ENCODE results near the gene ANKMY1.
A peak's percentile ranks its signal among the peaks of the same experiment; 100 is the strongest.

ANKMY1 gene

DNA sequence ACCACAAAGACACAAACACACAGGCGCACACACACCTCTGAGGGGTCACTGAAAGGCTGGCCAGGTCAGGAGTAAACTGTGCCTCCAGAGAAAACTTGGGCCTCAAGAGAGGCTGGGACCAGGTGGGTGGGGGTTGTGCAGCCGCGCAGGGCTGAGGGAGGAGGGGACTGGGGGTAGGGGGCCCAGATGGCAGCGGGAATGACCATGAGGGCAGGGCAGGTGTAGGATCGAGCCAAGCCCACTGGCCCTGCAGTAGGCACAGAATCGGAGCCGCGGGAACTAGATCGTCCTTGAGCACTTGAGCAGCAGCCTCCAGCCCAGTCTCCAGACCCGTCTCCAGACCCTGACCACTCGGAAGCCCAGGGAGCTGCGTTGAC, 36.8 kb downstream of the ANKMY1 start:
- DNase-seq (ENCODE audit: low spot score): no peak

DNA sequence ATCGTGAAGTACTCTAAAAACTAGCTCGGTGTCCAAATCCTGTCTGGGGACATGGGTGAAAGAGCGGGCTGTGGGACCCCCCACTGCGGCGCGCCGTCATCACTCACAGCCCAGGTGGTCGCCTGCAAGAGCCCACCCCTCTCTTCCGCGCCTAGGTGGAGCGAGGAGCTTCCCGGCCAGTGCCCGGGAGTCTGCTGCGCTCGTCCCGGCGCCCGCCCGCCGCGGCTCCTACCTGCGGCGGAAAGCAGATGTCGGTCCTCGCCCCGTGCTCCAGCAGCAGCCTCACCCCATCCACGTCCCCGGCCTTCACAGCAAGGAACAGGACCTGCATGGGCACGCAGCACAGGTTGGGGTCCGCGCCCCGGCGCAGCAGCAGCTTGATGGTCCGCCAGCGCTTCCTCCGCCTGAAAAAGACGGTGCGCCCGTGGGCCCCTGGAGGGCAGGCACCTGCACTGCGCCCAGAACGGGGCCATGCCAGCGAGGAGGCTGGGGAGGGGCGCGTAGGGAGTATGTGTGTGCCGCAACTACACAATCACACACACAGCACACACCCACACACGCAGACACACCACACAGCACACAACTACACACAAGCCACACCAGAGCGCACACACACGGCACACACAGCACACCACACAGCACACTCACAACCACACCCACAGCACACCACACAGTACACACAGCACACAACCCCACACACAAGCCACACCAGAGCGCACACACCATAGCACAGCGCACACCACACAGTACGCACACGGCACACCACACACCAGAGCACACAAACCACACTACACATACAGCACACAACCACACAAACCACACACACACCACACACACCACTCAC, 37.4 kb downstream of the ANKMY1 start:
- no peak for DNase-seq (ENCODE audit: low spot score)

DNA sequence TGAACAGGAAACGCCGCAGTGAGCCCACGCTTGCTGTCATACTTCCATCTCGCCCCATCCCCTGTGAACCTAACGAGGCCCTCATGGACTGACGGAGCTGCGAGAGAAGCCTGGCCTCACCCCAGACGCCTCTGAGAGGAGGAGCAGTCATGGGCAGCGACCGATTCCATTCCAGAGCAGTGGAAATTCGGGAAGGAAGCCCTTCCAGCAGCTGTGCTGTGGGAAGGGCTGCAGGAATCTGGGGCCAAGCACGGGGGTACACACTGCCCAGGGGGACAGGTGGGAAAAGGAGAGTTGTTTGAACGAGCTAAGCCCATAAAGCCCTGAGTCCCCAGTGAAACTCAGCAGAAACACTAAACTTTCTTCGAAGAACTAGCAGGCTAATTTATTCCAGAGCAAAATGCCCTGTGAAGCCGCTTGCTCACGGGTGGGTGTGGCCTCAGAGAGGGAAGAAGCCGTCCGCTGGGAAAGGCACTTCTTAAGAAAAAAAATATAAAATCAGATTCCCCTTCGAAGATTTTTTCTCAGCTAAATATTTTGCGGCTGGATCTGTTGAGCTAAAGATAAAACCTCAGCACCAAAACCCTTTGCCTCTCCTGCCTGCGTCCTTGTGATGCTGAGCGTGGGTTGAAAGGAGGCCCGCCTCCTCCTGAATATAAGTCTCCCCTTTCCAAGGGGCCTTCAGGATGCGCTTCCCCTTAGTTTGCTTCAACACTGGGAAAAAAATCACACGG, 38.2 kb downstream of the ANKMY1 start:
- no peak for DNase-seq (ENCODE audit: low spot score)

DNA sequence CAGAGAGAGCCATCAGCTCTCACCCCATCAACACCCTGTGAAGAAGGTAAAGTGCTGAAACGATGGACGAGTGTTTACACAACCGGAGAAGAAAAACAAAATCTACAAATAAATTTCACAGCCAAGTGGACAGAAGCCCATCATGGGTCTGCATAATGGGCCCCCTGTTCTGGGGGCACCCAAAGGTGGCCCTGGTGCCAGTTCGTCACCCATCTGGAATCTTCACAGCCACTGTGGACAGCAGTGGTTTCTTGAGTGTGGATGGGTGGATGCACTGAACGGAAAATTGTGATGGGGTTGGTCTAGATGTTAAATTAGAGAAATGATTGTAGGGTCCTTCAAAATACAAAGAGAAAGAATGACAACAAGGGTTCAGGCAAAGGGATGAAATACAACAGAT, 38.8 kb downstream of the ANKMY1 start:
- DNase-seq (ENCODE audit: low spot score): no peak

DNA sequence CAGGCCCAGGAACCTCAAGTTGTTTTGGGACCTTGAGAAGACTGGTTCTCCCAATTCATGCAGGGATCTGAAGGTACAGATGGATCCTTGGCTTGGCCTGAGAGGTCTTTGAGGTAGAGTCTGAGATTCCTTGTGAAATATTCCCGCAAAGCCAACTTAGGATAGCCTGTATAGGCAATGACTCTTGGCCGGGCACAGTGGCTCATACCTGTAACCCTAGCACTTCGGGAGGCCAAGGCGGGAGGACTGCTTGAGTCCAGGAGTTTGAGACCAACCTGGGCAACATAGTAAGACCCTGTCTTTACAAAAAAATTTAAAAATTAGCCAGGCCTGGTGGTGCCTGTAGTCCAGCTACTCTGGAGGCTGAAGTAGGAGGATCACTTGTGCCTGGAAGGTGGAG, 40.4 kb downstream of the ANKMY1 start:
- DNase-seq (ENCODE audit: low spot score): no peak

DNA sequence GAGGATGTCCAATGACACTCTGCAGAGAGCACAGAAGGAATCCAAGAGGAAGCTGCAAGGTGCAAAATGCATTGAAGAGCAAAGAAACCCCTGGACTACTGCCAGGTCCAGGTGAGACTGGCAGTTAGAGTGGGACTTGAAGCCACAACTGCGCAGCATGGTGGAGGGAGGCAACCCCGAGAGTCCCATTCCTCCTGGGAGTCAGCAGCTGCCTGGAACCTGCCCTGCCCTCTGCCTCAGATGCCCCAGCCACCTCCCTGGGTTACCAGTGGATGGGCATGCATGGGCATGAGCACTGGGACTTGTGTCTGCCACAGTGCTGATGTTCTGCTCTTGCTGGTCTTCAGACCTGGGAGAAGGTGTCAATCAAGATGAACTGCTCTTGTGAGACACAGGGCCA, 43.2 kb downstream of the ANKMY1 start:
- DNase-seq (ENCODE audit: low spot score): no peak

DNA sequence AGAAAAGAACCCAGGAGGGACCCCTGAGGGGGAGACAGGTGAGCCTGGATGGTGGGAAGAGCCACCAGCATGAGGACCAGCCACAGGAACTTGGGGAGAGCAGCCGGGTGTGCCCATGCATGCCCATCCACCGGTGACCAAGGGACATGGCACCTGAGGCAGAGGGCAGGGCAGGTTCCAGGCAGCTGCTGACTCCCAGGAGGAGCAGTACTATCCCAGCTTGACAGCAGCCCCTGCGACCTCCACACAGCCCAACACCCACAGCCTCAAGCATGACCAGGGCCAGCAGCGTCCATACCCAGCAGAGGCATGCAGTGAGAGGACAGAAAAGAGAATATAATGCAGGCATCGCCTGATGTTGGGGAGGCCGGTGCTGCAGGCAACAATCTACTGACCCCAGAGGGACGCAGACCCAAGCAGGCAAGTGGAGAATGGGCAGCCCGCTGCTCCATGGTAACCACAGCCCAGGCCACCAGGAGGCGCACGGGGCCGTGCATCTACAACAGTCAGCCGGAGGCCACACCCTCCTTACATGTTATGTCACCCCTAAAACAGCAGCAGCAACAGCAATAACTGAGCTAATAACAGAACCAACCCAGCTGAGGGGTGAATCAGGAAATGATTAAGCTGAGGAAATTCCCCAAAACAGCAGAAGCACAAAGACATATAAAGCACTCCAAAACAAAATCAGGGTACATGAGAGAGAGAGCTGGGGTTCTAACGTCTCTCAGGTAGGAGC, 44.1 kb downstream of the ANKMY1 start:
- peak; percentile 62 for DNase-seq (ENCODE audit: low spot score)

DNA sequence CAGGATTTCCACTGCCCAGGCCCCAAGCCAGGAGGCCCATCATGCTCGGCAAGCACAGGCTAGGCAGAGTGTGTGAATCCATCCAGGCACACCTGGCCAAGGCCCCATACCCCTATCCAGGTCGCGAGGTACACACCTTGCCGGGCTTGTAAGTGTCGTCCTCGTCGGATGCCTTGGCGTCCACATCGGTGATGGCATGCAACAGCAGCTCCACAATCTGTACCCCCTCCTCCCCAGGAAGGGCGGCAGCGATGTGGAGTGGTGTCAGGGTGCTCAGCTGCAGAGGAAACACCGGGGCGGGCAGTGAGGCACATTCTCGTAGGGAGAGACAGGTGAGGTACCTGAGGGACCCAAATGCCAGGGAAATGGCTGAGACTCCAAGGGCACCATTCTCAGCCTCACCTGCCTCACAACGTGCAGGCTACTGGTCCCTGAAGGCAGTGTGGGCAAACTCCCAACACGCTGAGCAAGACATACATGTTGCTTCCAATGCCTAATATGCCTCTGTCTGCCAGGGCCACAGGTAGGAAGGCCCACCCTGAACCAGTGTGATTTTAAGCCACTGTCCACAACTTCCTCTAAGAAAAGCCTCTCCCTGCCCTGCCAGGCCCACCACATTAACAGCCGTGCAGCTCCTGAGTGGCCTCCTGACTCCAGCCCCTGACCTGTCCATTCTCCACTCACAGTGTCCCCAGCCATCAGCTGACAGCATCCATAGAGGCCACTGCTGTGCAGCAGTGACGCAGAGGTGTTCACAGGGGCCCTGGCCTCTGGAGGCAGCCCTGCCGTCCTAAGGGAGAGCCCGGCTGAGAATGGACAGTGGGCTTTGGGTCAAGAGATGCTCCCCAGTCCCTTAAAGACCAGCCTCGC, 44.9 kb downstream of the ANKMY1 start:
- no peak for DNase-seq (ENCODE audit: low spot score)

DNA sequence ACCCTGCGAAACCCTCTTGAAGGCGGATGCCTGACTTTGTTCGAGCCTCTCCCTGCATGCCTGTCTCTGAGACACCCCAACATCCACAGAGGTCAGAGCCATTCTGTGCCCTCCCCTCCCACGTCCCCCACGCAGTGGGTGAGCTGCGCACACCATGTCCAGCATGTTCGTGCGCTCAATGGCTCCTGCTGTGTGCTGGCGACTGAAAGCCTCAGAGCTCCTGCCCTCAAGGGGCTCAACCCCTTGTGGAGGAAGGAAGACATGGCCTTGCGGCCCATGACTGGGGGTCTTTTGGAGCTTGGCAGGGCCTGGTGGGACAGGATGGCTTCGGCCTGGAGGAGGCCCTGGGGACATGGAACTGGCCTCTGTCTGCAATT, 45.7 kb downstream of the ANKMY1 start:
- no peak for DNase-seq (ENCODE audit: low spot score)

DNA sequence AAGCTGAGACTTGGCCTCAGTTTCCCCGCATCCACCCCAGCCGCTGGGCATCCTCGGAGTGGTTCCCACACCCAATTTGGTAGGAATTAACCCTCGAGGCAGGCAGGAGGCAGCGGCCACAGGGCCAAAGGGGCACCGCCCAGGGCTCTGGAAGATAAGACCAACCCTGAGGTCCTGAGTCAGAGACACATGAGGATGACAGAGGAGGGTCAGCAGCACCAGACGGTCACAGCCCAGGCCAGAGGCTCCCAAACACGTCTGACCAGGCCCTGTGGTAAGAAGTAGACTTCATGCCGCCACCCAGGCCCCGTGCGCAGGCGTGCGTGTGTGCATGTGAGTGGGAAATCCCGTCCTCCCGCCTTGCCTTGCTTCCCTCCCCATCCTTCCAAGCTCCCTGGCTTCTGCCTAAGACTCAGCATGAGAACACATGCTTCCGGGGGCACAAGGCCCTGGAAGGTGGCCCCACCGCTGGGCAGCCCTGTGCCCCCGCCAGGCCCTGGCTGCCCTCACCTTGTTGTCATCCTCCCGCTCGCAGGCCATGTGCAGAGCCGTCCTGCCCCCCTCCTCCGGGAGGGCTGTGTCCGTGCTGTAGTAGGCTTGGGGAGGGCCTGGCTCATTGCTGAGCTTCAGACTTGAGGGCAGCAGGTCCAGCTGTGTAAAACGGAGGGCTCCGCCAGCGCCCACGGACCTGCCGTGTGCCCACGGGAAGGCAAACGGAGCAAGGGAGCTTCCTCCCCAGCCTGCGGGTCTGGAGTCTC, 46.3 kb downstream of the ANKMY1 start:
- no peak for DNase-seq (ENCODE audit: low spot score)

DNA sequence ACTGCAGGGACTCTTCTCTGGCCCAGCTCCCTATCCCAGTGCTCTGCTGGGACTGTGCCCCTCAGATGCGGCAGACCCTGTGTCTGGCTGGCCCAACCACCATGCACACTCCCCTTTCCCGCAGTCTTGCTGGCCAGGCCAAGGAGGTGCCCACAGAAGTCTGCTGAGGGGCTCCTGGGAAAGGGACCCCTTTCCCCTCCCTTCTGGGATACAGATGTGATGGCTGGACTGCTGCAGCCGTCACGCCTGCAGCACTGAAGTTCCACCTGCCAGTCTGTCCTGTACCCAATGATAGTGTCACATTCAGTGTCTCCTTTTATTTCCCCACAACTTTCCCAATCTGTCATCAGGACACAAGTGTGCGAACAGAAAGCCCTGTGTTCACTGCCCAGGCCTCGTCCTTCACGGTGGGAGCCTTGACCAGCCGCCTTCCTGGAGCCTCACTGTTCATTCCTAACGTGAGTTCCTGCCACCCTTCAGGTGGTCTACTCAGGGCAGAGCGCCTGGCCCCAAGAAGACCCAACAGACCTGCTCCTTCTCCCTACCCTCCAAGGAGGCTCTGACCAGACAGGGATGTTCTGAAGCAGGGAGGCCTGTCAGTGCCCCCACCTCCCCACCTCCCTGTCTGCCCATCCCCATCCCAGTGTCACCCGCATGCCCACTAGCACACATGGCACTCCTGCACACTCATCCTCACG, 47.1 kb downstream of the ANKMY1 start:
- DNase-seq (ENCODE audit: low spot score): no peak

DNA sequence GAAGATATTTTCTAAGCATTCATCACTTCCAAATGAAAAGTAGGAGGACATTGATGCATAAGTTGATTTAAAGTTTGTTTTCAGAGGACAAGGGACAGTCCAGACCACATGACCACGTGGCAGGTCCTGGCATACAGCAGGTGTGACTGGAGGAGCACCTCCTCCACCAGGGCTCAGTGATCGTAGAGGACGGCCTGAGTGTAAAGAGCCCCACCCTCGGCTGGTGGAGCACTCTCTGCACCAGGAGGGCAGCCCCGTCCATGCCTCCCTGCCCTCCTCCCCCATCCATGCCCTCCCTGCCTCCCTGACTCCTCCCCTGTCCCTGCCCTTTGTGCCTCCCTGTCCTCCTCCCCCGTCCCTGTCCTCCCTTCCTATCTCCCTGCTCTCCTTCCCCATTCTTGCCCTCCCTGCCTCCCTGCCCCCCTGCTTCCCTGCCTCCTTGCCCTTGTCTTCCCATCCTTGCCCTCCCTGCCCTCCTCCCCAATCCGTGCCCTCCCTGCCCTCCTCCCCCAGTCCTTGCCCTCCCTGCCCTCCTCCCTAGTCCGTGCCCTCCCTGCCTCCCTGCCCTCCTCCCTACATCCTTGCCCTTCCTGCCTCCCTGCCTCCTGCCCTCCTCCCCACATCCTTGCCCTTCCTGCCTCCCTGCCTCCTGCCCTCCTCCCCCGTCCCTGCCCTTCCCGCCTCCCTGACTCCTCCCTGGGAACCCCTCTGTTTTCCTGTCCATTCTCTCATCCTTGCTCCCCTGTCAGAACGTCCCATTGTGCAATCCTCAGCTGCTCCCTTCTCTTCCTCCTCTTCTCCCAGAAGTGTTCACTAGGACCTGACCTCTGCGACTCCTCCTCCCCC, 47.9 kb downstream of the ANKMY1 start:
- no peak for DNase-seq (ENCODE audit: low spot score)

DNA sequence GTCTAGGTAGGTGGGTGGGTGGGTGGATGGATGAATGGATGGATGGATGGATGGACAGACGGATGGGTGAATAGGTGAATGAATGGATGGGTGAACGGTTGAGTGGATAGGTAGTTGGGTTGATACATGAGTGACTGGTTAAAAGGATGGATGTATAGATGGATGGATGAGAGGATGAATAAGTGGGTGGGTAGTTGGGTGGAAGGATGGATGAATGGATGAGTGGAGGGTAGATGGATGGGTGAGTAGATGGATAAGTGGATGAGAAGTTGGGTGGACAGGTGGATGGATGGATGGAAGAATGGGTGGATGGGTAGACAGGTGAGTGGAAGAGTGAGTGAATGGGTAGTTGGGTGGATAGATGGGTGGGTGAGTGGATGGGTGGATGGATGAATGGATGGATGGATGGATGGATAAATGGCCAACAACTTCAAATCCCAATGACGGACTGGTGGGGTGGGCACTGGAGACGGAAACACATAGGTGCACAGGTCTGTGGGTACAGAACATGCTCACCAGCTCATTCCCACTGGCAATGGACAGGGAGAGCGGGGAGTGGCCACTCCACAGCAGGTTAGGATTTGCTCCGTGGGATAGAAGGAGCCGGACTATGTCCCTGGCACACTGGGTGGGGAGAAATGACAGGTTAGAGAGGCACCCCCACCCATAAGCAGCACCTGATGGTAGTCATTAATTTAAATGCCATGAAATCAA, 48.8 kb downstream of the ANKMY1 start:
- DNase-seq (ENCODE audit: low spot score): no peak

DNA sequence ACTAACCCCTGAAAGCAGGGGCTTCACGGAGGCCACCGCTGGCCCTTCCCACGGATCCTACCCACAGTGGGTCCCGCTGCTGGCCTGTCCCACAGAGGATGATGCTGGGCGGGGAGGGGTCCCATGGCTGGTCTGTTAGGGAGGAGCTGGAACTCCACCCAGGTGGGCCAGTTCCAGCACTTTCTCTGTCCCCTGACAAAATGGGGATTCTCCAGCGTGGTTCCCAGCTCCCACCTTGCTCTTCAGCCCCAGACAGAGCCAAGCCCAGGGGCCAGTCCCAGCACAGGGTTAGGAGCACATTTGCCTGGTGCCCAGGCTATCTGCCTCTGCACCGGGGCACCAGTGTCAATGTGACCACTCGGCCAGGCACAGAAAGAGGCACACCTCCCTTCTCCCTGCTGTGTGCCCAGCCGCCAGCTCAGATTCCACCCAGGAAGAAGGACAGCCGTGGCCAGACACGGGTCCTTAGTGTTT, 50.0 kb downstream of the ANKMY1 start:
- DNase-seq (ENCODE audit: low spot score): no peak

DNA sequence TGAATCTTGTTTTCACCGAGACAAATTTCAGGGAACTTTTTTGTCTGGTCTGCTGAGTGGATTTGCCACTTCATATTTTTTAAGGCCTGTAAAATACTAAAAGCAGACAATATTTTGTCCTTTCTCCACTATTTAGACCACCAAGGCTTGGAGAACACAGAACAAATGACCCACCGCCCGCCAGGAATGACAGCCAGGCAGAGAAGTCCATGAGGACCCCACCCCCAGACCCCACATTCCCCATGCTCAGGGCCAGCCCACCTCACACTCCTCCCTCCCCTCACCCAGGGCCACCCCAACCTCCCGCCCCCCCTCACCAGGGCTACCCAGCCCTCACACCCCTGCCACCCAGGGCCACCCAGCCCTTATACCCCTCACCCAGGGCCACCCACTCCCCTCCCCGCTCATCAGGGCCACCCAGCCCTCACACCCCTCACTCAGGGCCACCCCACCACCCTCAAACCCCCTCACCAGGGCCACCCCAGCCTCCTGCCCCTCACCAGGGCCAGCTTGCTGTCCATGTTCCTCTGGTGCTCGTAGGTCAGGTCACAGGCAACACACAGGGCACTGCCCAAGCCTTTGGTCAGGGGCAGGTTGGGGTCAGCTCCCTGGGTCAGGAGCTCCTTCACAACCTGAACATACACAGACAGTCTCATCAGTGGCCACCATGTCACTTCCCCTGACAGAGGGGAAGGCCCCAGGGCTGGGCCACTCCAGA, 50.6 kb downstream of the ANKMY1 start:
- DNase-seq (ENCODE audit: low spot score): no peak

DNA sequence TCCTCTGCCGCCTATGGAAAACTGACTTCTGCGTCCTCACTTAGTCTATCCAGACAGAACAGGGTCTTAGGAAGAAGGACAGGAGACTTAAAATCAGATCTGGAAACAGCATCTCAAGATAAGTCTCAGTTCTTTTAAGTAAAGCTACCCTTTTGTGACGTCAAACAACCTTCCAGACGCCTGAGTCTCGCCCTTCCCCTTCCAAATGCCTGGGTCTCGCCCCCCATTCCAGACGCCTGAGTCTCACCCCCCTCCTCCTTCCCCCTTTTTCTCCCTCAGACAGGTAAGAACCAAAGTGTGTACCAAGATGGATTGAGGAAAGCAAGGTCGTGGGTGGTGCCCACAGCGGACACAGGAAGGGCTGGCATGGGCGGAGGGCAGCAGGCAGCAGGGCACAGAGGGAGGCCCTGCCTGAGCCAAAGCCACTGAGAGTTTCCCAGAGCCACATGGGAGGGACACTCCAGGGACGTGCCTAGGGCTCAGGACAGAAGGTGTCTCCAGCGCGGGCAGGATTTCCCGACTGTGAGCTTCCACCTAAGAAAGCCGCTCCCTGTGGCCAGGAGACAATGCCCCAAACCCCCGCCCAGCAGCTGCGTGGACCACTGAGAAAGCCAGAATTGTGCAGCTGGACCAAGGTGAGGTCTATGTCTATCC, 51.3 kb downstream of the ANKMY1 start:
- no peak for DNase-seq (ENCODE audit: low spot score)

DNA sequence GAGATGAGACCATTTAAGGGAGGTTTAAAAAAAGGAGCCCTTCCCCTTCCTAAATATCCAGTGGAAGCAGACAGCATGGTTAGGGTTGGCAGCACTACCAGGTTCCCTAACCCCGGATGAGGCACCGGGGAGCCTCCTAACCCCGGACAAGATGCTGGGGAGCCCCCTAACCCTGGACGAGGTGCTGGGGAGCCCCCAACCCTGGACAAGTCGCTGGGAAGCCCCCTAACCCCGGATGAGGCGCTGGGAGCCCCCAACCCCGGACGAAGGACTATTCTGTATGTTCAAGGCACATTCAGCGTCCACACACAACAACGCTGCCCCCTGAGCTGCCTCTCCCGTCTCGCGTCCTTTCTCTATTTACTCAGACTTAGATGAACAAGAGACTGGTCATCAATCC, 51.9 kb downstream of the ANKMY1 start:
- no peak for DNase-seq (ENCODE audit: low spot score)

DNA sequence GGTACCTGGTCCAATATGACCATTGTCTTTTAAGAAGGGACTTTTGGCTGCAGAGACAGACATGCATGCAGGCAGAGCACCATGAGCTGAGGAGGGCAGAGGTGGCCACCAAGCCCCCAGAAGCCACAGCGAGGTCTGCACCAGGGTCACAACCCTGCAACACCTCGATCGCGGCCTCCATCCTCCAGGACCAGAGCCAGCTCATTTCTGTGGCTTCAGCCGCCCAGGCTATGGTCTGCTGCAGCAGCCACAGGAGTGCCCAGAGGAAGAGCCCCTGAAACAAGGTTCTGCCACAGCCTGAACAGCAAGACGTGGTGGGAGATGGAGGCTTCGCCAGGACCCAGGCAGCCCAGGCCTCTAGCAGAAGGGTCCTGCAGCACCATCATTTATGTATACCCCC, 53.9 kb downstream of the ANKMY1 start:
- no peak for DNase-seq (ENCODE audit: low spot score)
